NCI-H345 treated with DMSO at 0.1 percent for 48 hours (cell line): ENCODE results near the gene OBSCN.

Experiments
- DNase-seq: peaks from one replicate; lab custom pipeline; 2025; ENCODE audit not compliant: unreplicated experiment; lab: John Stamatoyannopoulos, UW

The OBSCN gene

DNA sequence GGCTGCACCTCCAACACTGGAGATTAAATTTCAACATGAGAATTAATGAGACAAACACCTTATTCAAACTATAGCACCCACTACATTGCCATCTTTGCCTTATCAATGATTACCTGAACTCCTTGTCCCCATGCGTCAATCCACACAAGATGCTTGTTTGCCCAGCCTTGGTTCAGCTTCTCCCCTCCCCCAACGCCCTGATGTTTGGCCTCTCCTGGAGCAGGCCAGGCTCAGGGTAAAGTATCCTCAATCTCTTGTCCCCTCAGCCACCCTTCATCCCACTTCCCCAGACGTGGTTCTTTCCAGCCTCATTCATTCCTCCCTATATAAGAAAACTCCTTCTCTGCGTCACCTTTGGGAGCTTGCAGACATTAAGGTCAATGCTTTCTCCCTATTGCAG, 220.6 kb downstream of the OBSCN start:
- DNase-seq = no peak
